Stimulated activated naive B cell treated with anti-CD40 and anti-IgM and Interleukin-4, amounts not matched to agents 10 μg/mL and 1 μg/mL and 100 μg/mL, for 72 hours (primary cell): Measurements from ENCODE around the gene SMG7.

Experiments used
- ATAC-seq, 2 donors: fragments of 150-1000 bp; cut with Tn5 transposase; replicated peaks; 2 replicates each; pipeline ENCODE4 v1.10.0; 2021; ENCODE audit warnings: moderate library complexity in 1 of 2
- DNase-seq: peaks from one replicate; pipeline ENCODE4 v3.0.0; 2021
- H3K27ac Mint-ChIP-seq: one replicate; pipeline ENCODE4 v1.8.0; 2022; ENCODE audit warnings: mild to moderate bottlenecking, mixed read lengths
- H3K27me3 Mint-ChIP-seq, 2 donors: one replicate each; pipeline ENCODE4 v1.8.0; 2022; ENCODE audit warnings: mixed read lengths in 2 of 2
- H3K36me3 Mint-ChIP-seq, 2 donors: one replicate each; pipeline ENCODE4 v1.8.0; 2022; ENCODE audit warnings: mixed read lengths in 2 of 2, mild to moderate bottlenecking in 1 of 2
- H3K4me1 Mint-ChIP-seq, 2 donors: one replicate each; pipeline ENCODE4 v1.8.0; 2022; ENCODE audit warnings: mixed read lengths in 2 of 2, mild to moderate bottlenecking in 1 of 2
- H3K4me3 Mint-ChIP-seq, 2 donors: one replicate each; pipeline ENCODE4 v1.8.0; 2022; ENCODE audit warnings: mild to moderate bottlenecking in 2 of 2, mixed read lengths in 2 of 2, moderate library complexity in 1 of 2
- H3K9me3 Mint-ChIP-seq, 2 donors: one replicate each; pipeline ENCODE4 v1.8.0; 2022; ENCODE audit warnings: mixed read lengths in 2 of 2, mild to moderate bottlenecking in 1 of 2

SMG7 gene

DNA sequence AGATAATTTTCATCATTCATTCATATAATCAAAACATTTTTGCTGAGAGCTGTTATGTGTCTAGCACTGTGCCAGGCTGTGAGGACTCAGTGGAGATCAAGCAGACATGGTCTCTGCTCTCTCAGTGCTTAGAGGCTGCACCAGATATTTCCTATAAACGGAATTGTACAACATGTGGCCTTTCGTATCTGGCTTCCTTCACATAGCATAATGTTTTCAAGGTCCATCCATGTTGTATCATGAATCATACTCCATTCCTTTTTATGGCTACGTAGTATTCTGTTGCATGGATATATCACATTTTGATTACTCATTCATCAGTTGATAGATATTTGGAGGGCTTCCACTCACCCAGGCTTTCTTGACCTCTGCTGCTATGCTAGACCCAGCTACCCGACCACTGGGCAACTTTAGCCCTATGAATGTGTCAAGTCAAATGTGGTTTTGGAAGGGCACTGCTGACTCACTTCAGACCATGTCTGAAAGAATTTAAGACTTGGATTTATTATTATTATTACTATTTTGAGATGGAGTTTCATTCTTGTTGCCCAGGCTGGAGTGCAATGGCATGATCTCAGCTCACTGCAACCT lies 99.5 kb downstream of the SMG7 start:
- DNase-seq (no peak), ATAC-seq (no peak)
- Mint-ChIP-seq H3K27ac (no peak overlapping the region), H3K27me3 (no peaks in the 10 kb centered on the region), H3K36me3 (peaks cover 77 to 85% of the 10 kb centered on the region in 2 donors), H3K9me3 (peaks cover 2 to 7% of the 10 kb centered on the region in 2 donors), H3K4me3 (no peak overlapping the region), H3K4me1 (peaks cover 28 to 49% of the 10 kb centered on the region in 2 donors)

- DNase-seq = no peak
- peak overlapping the region; percentile 69 for H3K27ac Mint-ChIP-seq
- H3K27me3 Mint-ChIP-seq = no peaks in the 10 kb centered on the region
- peaks cover 23 to 49% of the 10 kb centered on the region in 2 donors for H3K4me1 Mint-ChIP-seq
- H3K4me3 Mint-ChIP-seq = no peak overlapping the region
- no peak for ATAC-seq
- peaks cover 75 to 76% of the 10 kb centered on the region in 2 donors for H3K36me3 Mint-ChIP-seq
- H3K9me3 Mint-ChIP-seq = peaks cover 2 to 7% of the 10 kb centered on the region in 2 donors
Measured at GRCh38 chr1:183572721-183573120, 100.4 kb downstream of the SMG7 start.

GRCh38 chr1:183575606-183576005 lies 103.3 kb downstream of the SMG7 start:
- no peak overlapping the region for H3K4me3 Mint-ChIP-seq
- H3K9me3 Mint-ChIP-seq = no peaks in the 10 kb centered on the region
- peaks cover 62 to 66% of the 10 kb centered on the region in 2 donors for H3K36me3 Mint-ChIP-seq
- ATAC-seq (no peak), DNase-seq (no peak)
- H3K27me3 Mint-ChIP-seq = no peaks in the 10 kb centered on the region
- H3K4me1 Mint-ChIP-seq = peaks cover 21 to 42% of the 10 kb centered on the region in 2 donors
- H3K27ac Mint-ChIP-seq = no peak overlapping the region

DNA sequence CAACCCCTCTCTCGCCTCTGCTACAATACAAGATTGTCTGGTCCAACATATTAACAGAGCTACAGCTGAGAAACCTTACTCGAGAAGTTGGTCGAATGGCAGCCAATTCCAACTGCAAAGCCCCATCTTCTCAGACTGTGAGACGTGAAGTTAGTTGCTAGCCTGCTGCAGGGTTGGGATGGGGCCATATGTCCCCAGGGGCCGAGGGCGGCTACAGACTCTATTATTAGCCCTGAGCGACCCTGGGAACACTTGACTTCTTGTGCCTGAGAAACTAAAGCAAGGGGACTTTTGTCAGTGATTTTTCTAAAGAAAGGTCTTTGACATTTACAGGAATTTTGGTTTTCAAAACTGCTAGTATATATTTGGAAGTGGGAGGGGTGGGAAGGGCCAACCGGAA lies 104.2 kb downstream of the SMG7 start:
- Mint-ChIP-seq H3K4me3 (no peak overlapping the region), H3K9me3 (no peaks in the 10 kb centered on the region), H3K4me1 (peaks cover 22 to 47% of the 10 kb centered on the region in 2 donors), H3K27me3 (no peaks in the 10 kb centered on the region), H3K36me3 (peaks cover 61 to 62% of the 10 kb centered on the region in 2 donors), H3K27ac (no peak overlapping the region)
- ATAC-seq (no peak), DNase-seq (no peak)

GRCh38 chr1:183577897-183578465 lies 105.7 kb downstream of the SMG7 start:
- Mint-ChIP-seq H3K27ac (peak overlapping the region; percentile 68), H3K4me1 (peaks cover 31 to 61% of the 10 kb centered on the region in 2 donors), H3K36me3 (peaks cover 61 to 62% of the 10 kb centered on the region in 2 donors), H3K9me3 (peaks cover 2 to 3% of the 10 kb centered on the region in 2 donors), H3K4me3 (no peak overlapping the region), H3K27me3 (no peaks in the 10 kb centered on the region)
- no peak for ATAC-seq
- DNase-seq = no peak

GRCh38 chr1:183578856-183579255 lies 106.6 kb downstream of the SMG7 start:
- Mint-ChIP-seq H3K4me1 (peaks cover 35 to 68% of the 10 kb centered on the region in 2 donors), H3K36me3 (peaks cover 59 to 63% of the 10 kb centered on the region in 2 donors), H3K9me3 (peaks cover 2 to 3% of the 10 kb centered on the region in 2 donors), H3K27me3 (no peaks in the 10 kb centered on the region), H3K4me3 (no peak overlapping the region), H3K27ac (no peak overlapping the region)
- DNase-seq = no peak
- no peak for ATAC-seq

DNA sequence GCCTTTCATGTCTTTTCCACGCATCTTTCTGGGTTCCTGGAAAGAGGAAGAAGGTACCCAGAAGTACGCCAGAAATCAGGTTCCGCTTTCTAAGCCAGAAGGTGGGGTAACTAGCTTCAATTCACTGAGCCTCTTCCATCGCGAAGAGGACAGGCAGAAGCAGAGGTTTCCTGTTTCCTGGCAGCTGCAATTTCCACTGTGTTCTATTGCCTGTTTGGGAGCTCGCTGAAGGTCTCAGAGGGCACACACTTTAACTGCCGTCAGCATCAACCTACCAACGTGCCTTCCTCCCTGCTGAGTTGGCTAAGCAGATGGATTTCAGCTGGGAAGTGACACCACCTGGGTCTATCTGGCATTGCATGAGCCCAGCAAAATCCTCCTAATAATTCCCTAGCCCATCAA lies 108.0 kb downstream of the SMG7 start:
- ATAC-seq = peak; percentile 90 to 93
- H3K27ac Mint-ChIP-seq = peak overlapping the region; percentile 93
- H3K9me3 Mint-ChIP-seq = peaks cover 2 to 3% of the 10 kb centered on the region in 2 donors
- H3K36me3 Mint-ChIP-seq = peaks cover 53 to 66% of the 10 kb centered on the region in 2 donors
- DNase-seq = peak; percentile 63
- no peaks in the 10 kb centered on the region for H3K27me3 Mint-ChIP-seq
- H3K4me1 Mint-ChIP-seq = peaks cover 41 to 79% of the 10 kb centered on the region in 2 donors
- peak overlapping the region; percentile 29 to 57 for H3K4me3 Mint-ChIP-seq

- Mint-ChIP-seq H3K36me3 (peaks cover 52 to 66% of the 10 kb centered on the region in 2 donors), H3K27ac (peak overlapping the region; percentile 81), H3K27me3 (no peaks in the 10 kb centered on the region), H3K4me3 (peak overlapping the region in 1 of 2 donors; percentile 55), H3K9me3 (peaks cover 2 to 3% of the 10 kb centered on the region in 2 donors), H3K4me1 (peaks cover 39 to 73% of the 10 kb centered on the region in 2 donors)
- DNase-seq (no peak), ATAC-seq (no peak)
Measured at GRCh38 chr1:183582021-183582713, 109.9 kb downstream of the SMG7 start.

DNA sequence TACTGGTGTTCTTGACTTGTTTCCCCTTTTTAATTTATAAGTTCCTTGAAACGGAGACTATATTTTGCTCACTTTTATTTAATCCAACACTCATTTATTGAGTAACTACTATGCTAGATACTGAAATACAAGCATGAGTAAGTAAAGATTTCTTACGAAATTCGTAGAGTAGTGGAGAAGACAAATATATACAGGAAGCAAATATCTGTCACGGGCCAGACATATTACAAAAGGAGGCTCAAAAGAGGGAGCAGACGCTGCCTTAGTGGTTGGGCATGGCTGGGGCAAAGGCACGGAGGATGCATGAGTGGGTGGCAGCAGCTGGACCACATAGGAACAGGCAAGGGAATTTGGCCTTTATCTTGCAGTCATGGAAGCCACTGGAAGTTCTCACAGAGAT lies 111.2 kb downstream of the SMG7 start:
- no peak for ATAC-seq
- DNase-seq = no peak
- peak overlapping the region; percentile 79 for H3K27ac Mint-ChIP-seq

DNA sequence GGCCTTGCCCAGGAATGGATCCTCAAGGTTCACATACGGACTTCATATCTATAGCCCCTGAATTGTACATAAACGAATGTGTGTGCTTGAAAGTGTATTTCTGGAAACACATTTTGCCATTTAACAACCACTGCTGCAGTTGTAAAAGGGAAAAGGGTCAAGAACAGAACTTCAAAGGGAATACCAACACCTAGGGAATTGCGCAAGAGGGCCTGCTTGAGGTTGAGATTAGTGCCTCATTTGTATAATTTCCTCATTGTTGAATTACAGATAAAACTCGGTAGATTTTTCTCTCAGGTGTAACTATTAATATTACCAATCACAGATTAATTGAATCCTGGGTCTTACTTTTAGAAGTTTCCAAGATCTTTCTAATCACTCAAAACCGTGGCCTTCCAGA lies 111.8 kb downstream of the SMG7 start:
- no peaks in the 10 kb centered on the region for H3K27me3 Mint-ChIP-seq
- DNase-seq (no peak), ATAC-seq (no peak)
- H3K4me3 Mint-ChIP-seq = no peak overlapping the region
- peaks cover 2 to 3% of the 10 kb centered on the region in 2 donors for H3K9me3 Mint-ChIP-seq
- peaks cover 36 to 58% of the 10 kb centered on the region in 2 donors for H3K36me3 Mint-ChIP-seq
- no peak overlapping the region for H3K27ac Mint-ChIP-seq
- peaks cover 41 to 64% of the 10 kb centered on the region in 2 donors for H3K4me1 Mint-ChIP-seq

More for the DNA sequence above, 111.2 kb downstream of the SMG7 start:
- Mint-ChIP-seq H3K9me3 (peaks cover 2 to 3% of the 10 kb centered on the region in 2 donors), H3K4me3 (no peak overlapping the region), H3K4me1 (peaks cover 36 to 62% of the 10 kb centered on the region in 2 donors), H3K36me3 (peaks cover 42 to 61% of the 10 kb centered on the region in 2 donors), H3K27me3 (no peaks in the 10 kb centered on the region)

- H3K4me1 Mint-ChIP-seq = peaks cover 45 to 68% of the 10 kb centered on the region in 2 donors
- peaks cover 2 to 3% of the 10 kb centered on the region in 2 donors for H3K9me3 Mint-ChIP-seq
- H3K27me3 Mint-ChIP-seq = no peaks in the 10 kb centered on the region
- DNase-seq (no peak), ATAC-seq (no peak)
- peaks cover 34 to 62% of the 10 kb centered on the region in 2 donors for H3K36me3 Mint-ChIP-seq
- no peak overlapping the region for H3K27ac Mint-ChIP-seq
- H3K4me3 Mint-ChIP-seq = no peak overlapping the region
Measured at GRCh38 chr1:183585038-183585437, 112.7 kb downstream of the SMG7 start.

DNA sequence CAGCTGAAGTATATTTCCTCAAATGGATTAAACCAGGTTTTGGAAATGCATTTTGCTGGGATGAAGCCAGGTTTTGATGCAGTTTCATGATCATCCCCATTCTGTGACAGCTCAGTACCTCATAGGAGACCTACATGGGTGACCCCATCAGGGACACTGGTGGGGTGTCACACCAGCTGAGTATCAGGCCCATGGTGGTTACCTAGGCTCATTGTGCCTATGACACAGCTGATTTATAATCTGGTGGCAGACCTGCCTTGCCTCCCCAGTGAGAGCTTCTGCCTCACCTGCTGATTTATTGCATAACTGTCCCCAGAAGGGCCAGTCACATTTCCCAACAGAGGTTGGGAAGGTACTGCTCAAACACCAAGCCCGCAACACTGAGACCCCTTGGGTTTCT lies 114.2 kb downstream of the SMG7 start:
- no peak for DNase-seq
- ATAC-seq = no peak
- Mint-ChIP-seq H3K27ac (no peak overlapping the region), H3K27me3 (no peaks in the 10 kb centered on the region), H3K9me3 (peaks cover 2 to 3% of the 10 kb centered on the region in 2 donors), H3K4me1 (peaks cover 45 to 71% of the 10 kb centered on the region in 2 donors), H3K36me3 (peaks cover 34 to 52% of the 10 kb centered on the region in 2 donors), H3K4me3 (no peak overlapping the region)

- Mint-ChIP-seq H3K4me1 (peaks cover 43 to 71% of the 10 kb centered on the region in 2 donors), H3K9me3 (peaks cover 1 to 2% of the 10 kb centered on the region in 2 donors), H3K27me3 (no peaks in the 10 kb centered on the region), H3K36me3 (peaks cover 31 to 49% of the 10 kb centered on the region in 2 donors), H3K4me3 (no peak overlapping the region), H3K27ac (no peak overlapping the region)
- ATAC-seq = no peak
- no peak for DNase-seq
Measured at GRCh38 chr1:183586926-183587325, 114.6 kb downstream of the SMG7 start.

GRCh38 chr1:183588827-183589226 lies 116.5 kb downstream of the SMG7 start:
- Mint-ChIP-seq H3K4me1 (peaks cover 47 to 73% of the 10 kb centered on the region in 2 donors), H3K36me3 (peaks cover 21 to 37% of the 10 kb centered on the region in 2 donors), H3K27ac (peak overlapping the region; percentile 96), H3K4me3 (peak overlapping the region; percentile 88 to 91), H3K9me3 (peaks cover 0 to 6% of the 10 kb centered on the region in 2 donors), H3K27me3 (no peaks in the 10 kb centered on the region)
- DNase-seq (no peak), ATAC-seq (no peak)
